ENCODE results near the gene VAMP2. TPM values are rescaled to one million over a fixed set of nuclear protein-coding genes. Genes with fewer than 3 reads are reported as not detected.
A peak's percentile ranks its signal among the peaks of the same experiment; 100 is the strongest.

VAMP2 gene
- total and polyA plus RNA-seq, 9 of the 15 experiments (the other 6 are each of a cell fraction or from before 2014, with no cell fraction given) = 2.3 to 31.8 (median 6.0) TPM

DNA sequence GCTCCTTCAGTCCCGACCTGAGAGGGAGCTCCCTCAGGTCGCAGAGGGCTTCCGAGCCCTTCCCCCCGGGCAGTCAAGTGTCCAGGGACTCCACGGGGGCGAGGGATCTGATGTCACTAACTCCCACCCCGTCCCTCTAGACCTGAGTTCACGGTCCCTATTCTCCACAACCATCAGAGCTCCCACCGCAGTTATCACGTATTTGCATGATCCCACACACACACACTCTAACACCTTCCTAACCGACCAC is 6.8 kb downstream of the VAMP2 start (continued):
- TF ChIP-seq, protein P1, sequence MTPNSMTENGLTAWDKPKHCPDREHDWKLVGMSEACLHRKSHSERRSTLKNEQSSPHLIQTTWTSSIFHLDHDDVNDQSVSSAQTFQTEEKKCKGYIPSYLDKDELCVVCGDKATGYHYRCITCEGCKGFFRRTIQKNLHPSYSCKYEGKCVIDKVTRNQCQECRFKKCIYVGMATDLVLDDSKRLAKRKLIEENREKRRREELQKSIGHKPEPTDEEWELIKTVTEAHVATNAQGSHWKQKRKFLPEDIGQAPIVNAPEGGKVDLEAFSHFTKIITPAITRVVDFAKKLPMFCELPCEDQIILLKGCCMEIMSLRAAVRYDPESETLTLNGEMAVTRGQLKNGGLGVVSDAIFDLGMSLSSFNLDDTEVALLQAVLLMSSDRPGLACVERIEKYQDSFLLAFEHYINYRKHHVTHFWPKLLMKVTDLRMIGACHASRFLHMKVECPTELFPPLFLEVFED (CRISPR knock-in tag; conservative IDR thresholded peaks at IDR 0.05) = 0 out of 2 replicates have a peak, but pooled peaks have one; percentile 52
- TF ChIP-seq, protein P2, sequence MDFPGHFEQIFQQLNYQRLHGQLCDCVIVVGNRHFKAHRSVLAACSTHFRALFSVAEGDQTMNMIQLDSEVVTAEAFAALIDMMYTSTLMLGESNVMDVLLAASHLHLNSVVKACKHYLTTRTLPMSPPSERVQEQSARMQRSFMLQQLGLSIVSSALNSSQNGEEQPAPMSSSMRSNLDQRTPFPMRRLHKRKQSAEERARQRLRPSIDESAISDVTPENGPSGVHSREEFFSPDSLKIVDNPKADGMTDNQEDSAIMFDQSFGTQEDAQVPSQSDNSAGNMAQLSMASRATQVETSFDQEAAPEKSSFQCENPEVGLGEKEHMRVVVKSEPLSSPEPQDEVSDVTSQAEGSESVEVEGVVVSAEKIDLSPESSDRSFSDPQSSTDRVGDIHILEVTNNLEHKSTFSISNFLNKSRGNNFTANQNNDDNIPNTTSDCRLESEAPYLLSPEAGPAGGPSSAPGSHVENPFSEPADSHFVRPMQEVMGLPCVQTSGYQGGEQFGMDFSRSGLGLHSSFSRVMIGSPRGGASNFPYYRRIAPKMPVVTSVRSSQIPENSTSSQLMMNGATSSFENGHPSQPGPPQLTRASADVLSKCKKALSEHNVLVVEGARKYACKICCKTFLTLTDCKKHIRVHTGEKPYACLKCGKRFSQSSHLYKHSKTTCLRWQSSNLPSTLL (IDR thresholded peaks at IDR 0.05) = 0 out of 2 replicates have a peak, but pooled peaks have one; percentile 5
- TF ChIP-seq ILF3 (IDR thresholded peaks at IDR 0.05; ENCODE audit: borderline replicate concordance) (no peak), ZEB2 (IDR thresholded peaks at IDR 0.05) (no peak), MTA1 (IDR thresholded peaks at IDR 0.05; ENCODE audit: borderline replicate concordance) (0 out of 2 replicates have a peak, but pooled peaks have one; percentile 7), SUPT5H (IDR thresholded peaks at IDR 0.05) (peak; percentile 77; the same call in 1 of the 2 replicates), PHF8 (IDR thresholded peaks at IDR 0.05; ENCODE audit: borderline replicate concordance, low read length) (peak; percentile 28; the same call in 1 of the 2 replicates), ARID1B (IDR thresholded peaks at IDR 0.05) (0 out of 2 replicates have a peak, but pooled peaks have one; percentile 18), SRF (CRISPR knock-in tag; IDR thresholded peaks at IDR 0.05) (no peak), POU5F1 (IDR thresholded peaks at IDR 0.05; ENCODE audit: borderline replicate concordance, low read depth, low read length, partially characterized antibody) (no peak)
- TF ChIP-seq, protein P3, sequence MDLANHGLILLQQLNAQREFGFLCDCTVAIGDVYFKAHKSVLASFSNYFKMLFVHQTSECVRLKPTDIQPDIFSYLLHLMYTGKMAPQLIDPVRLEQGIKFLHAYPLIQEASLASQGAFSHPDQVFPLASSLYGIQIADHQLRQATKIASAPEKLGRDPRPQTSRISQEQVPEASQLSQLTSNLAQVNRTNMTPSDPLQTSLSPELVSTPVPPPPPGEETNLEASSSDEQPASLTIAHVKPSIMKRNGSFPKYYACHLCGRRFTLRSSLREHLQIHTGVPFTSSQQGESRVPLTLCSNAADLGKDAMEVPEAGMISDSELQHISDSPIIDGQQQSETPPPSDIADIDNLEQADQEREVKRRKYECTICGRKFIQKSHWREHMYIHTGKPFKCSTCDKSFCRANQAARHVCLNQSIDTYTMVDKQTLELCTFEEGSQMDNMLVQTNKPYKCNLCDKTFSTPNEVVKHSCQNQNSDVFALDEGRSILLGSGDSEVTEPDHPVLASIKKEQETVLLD (IDR thresholded peaks at IDR 0.05) = 0 out of 2 replicates have a peak, but pooled peaks have one; percentile 48
- TF ChIP-seq, protein P4, sequence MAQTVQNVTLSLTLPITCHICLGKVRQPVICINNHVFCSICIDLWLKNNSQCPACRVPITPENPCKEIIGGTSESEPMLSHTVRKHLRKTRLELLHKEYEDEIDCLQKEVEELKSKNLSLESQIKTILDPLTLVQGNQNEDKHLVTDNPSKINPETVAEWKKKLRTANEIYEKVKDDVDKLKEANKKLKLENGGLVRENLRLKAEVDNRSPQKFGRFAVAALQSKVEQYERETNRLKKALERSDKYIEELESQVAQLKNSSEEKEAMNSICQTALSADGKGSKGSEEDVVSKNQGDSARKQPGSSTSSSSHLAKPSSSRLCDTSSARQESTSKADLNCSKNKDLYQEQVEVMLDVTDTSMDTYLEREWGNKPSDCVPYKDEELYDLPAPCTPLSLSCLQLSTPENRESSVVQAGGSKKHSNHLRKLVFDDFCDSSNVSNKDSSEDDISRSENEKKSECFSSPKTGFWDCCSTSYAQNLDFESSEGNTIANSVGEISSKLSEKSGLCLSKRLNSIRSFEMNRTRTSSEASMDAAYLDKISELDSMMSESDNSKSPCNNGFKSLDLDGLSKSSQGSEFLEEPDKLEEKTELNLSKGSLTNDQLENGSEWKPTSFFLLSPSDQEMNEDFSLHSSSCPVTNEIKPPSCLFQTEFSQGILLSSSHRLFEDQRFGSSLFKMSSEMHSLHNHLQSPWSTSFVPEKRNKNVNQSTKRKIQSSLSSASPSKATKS (CRISPR knock-in tag; IDR thresholded peaks at IDR 0.05) = no peak
- TF ChIP-seq, protein P5, sequence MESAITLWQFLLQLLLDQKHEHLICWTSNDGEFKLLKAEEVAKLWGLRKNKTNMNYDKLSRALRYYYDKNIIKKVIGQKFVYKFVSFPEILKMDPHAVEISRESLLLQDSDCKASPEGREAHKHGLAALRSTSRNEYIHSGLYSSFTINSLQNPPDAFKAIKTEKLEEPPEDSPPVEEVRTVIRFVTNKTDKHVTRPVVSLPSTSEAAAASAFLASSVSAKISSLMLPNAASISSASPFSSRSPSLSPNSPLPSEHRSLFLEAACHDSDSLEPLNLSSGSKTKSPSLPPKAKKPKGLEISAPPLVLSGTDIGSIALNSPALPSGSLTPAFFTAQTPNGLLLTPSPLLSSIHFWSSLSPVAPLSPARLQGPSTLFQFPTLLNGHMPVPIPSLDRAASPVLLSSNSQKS (CRISPR knock-in tag; IDR thresholded peaks at IDR 0.05) = no peak
- TF ChIP-seq, protein P6, sequence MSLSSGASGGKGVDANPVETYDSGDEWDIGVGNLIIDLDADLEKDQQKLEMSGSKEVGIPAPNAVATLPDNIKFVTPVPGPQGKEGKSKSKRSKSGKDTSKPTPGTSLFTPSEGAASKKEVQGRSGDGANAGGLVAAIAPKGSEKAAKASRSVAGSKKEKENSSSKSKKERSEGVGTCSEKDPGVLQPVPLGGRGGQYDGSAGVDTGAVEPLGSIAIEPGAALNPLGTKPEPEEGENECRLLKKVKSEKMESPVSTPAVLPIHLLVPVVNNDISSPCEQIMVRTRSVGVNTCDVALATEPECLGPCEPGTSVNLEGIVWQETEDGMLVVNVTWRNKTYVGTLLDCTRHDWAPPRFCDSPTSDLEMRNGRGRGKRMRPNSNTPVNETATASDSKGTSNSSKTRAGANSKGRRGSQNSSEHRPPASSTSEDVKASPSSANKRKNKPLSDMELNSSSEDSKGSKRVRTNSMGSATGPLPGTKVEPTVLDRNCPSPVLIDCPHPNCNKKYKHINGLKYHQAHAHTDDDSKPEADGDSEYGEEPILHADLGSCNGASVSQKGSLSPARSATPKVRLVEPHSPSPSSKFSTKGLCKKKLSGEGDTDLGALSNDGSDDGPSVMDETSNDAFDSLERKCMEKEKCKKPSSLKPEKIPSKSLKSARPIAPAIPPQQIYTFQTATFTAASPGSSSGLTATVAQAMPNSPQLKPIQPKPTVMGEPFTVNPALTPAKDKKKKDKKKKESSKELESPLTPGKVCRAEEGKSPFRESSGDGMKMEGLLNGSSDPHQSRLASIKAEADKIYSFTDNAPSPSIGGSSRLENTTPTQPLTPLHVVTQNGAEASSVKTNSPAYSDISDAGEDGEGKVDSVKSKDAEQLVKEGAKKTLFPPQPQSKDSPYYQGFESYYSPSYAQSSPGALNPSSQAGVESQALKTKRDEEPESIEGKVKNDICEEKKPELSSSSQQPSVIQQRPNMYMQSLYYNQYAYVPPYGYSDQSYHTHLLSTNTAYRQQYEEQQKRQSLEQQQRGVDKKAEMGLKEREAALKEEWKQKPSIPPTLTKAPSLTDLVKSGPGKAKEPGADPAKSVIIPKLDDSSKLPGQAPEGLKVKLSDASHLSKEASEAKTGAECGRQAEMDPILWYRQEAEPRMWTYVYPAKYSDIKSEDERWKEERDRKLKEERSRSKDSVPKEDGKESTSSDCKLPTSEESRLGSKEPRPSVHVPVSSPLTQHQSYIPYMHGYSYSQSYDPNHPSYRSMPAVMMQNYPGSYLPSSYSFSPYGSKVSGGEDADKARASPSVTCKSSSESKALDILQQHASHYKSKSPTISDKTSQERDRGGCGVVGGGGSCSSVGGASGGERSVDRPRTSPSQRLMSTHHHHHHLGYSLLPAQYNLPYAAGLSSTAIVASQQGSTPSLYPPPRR (CRISPR knock-in tag; IDR thresholded peaks at IDR 0.05; ENCODE audit: borderline replicate concordance) = no peak
